Body of pancreas (tissue), 4 donors: ENCODE measurements around the gene SORCS2.

Experiments used
- CTCF ChIP-seq, 7 experiments: fragments of 450-650 bp in 4 of 7; fragments of 200-600 bp in 3 of 7; sonication (generic) in 3 of 7; IDR thresholded peaks; one replicate each; pipeline ENCODE4 v1.5.1; 2016 to 2019; ENCODE audit warnings: antibody characterized with exemption in 7 of 7
- POLR2A ChIP-seq, 3 donors: fragments of 450-650 bp; IDR thresholded peaks; one replicate each; pipeline ENCODE4 v1.6.1; 2016; ENCODE audit warnings: antibody characterized with exemption in 3 of 3, mild to moderate bottlenecking in 2 of 3

DNA sequence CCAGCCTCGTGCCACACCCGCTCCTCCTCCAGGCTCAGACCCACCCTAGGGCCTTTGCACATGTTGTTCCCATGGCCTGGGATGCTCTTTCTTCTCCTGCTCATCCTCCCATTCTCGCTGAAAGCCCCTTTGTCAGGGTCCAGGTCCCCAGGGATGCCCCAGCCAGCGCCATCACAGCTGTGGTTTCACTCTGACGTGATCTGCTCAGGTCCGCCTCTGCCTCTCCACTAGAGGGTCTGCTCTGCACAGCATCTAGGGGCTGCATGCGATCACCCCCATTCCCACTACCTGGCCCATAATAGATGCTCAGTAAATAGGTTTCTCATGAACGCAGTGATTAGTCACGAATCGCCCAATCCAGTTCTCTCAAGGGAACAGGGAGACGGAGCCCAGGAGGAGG is 524.8 kb downstream of the SORCS2 start:
- TF ChIP-seq CTCF (IDR thresholded peaks at IDR 0.05): no peak
- no peak for TF ChIP-seq POLR2A (IDR thresholded peaks at IDR 0.05)
